HepG2 (cell line): ENCODE measurements around the gene SERPINB6. TPM values are rescaled to one million over a fixed set of nuclear protein-coding genes. Genes with fewer than 3 reads are reported as not detected.

ENCODE experiments used
- ATAC-seq: fragments of 200-7000 bp; cut with Tn5 transposase; 3 replicates; pipeline ENCODE4 v1.9.1; 2020; ENCODE audit warnings: mild to moderate bottlenecking, moderate library complexity
- BruUV-seq: library from RNA; stranded (reverse); fragments of 400-500 nt; replicated peaks from 2 replicates; lab custom pipeline; 2021; lab: Mats Ljungman, UMichigan
- CTCF ChIA-PET: fragments of 300-600 bp; formaldehyde crosslinking; extraction: SDS; loops from one replicate; lab custom pipeline; 2021; ENCODE audit warnings: low total read pairs, inconsistent platforms, low intra/inter-chr PET ratio; lab: Yijun Ruan, JAX
- POLR2A ChIA-PET: fragments of 350-600 bp; sonication (Branson Sonifier 250); formaldehyde crosslinking; loops from one replicate; lab custom pipeline; 2020; ENCODE audit warnings: antibody characterized with exemption, inconsistent platforms; lab: Yijun Ruan, JAX
- DNase-seq: peaks from one replicate; pipeline ENCODE4 v3.0.0-alpha.2; 2015; ENCODE audit warnings: low spot score
- FAIRE-seq: peaks from 3 replicates; lab custom pipeline; 2011; peaks lifted over from hg19 to GRCh38; lab: Jason Lieb, UNC
- H2AFZ ChIP-seq: one replicate; pipeline ENCODE4 v1.6.1; 2011; ENCODE audit warnings: low read length, inconsistent platforms
- H3K27ac ChIP-seq: fragments of 300-600 bp; 3 replicates; pipeline ENCODE4 v1.8.0; 2011; ENCODE audit warnings: mixed run types, mild to moderate bottlenecking, mixed read lengths, low read length, inconsistent platforms; ENCODE audit not compliant: insufficient read depth; ENCODE audit errors: extremely low read length
- H3K27me3 ChIP-seq, 2 experiments: fragments of 200-600 bp in 1 of 2; 2 replicates in 1 of 2; 3 replicates in 1 of 2; pipeline versions ENCODE4 v1.6.0 to v1.8.0; 2011; ENCODE audit warnings: low read length in 2 of 2, mild to moderate bottlenecking in 2 of 2, moderate library complexity in 2 of 2, inconsistent platforms in 1 of 2; ENCODE audit not compliant: insufficient read depth in 2 of 2, control insufficient read depth in 1 of 2
- H3K36me3 ChIP-seq, 2 experiments: fragments of 200-600 bp in 1 of 2; replicated peaks in 1 of 2; 2 replicates in 1 of 2; 3 replicates in 1 of 2; pipeline versions ENCODE4 v1.5.1 to v1.8.0; 2011; ENCODE audit warnings: low read length in 2 of 2, inconsistent platforms in 1 of 2; ENCODE audit not compliant: insufficient read depth in 2 of 2, control insufficient read depth in 1 of 2
- H3K4me1 ChIP-seq: 2 replicates; pipeline ENCODE4 v1.5.1; 2012; ENCODE audit warnings: low read length, inconsistent platforms; ENCODE audit not compliant: insufficient read depth
- H3K4me2 ChIP-seq: 2 replicates; pipeline ENCODE4 v1.6.0; 2011; ENCODE audit warnings: low read depth, low read length, inconsistent platforms
- H3K4me3 ChIP-seq, 3 experiments: fragments of 200-600 bp in 1 of 3; sonication (generic), shearing (Covaris generic) in 1 of 3; replicated peaks in 1 of 3; 2 replicates each; pipeline ENCODE4 v1.5.1; 2011 to 2016; ENCODE audit warnings: low read length in 3 of 3, inconsistent platforms in 2 of 3, low read depth in 2 of 3, mild to moderate bottlenecking in 2 of 3, control low read depth in 1 of 3, mixed read lengths in 1 of 3; ENCODE audit not compliant: insufficient read depth in 1 of 3
- H3K79me2 ChIP-seq: one replicate; pipeline ENCODE4 v1.6.1; 2011; ENCODE audit warnings: low read length, inconsistent platforms; ENCODE audit not compliant: insufficient read depth
- H3K9ac ChIP-seq: 2 replicates; pipeline ENCODE4 v1.6.0; 2011; ENCODE audit warnings: mild to moderate bottlenecking, low read depth, low read length, inconsistent platforms; ENCODE audit not compliant: insufficient read depth
- H3K9me3 ChIP-seq: 2 replicates; pipeline ENCODE4 v1.5.1; 2012; ENCODE audit warnings: mild to moderate bottlenecking, low read length
- H4K20me1 ChIP-seq: 2 replicates; pipeline ENCODE4 v1.6.0; 2011; ENCODE audit warnings: inconsistent platforms, mild to moderate bottlenecking, low read length, moderate library complexity; ENCODE audit not compliant: insufficient read depth
- ZNF317 ChIP-seq: sonication (generic); formaldehyde crosslinking; IDR thresholded peaks from 2 replicates; pipeline ENCODE4 v1.5.0; 2020; ENCODE audit warnings: mild to moderate bottlenecking, missing genetic modification reagents
- WGBS: methylation state at CpG from one replicate; pipeline ENCODE4 v1.1.6; 2017; ENCODE audit warnings: low lambda C conversion rate; 5-methylcytosine and 5-hydroxymethylcytosine counted together
- in situ Hi-C: cut with HindIII; loops from 2 replicates; pipeline ENCODE4 v1.10.0; 2017; ENCODE audit warnings: low pct_unique_long_range_greater_than_20kb; ENCODE audit not compliant: extremely low pct_ligation_motif_present
- intact Hi-C: fragments of 100-400 bp; cut with micrococcal nuclease; formaldehyde crosslinking; loops from one replicate; pipeline ENCODE4 v1.10.0; 2022; ENCODE audit not compliant: unreplicated experiment
- polyA plus RNA-seq, 8 experiments: library from polyadenylated mRNA; depleted of rRNA in 3 of 8; stranded (reverse) in 7 of 8; unstranded in 1 of 8; fragments of >200 nt; fragmentation: Illumina TruSeq in 4 of 8; extraction: Trizol in 4 of 8; gene quantifications; 2 replicates each; pipeline versions ENCODE4 v1.2.1 to v1.2.3, GENCODE V29; 2011 to 2016; ENCODE audit warnings: low read depth in 4 of 8, missing spikeins in 1 of 8, mixed read lengths in 1 of 8; ENCODE audit not compliant: insufficient read depth in 1 of 8
- total RNA-seq, 5 experiments: library from RNA; depleted of rRNA; stranded (reverse); fragments of >200 nt; fragmentation: Illumina TruSeq; extraction: Trizol; gene quantifications; 2 replicates each; pipeline ENCODE4 v1.2.3, GENCODE V29; 2016; ENCODE audit warnings: low read depth in 1 of 5
- TF ChIP-seq, protein P1 (sequence below): sonication (generic); formaldehyde crosslinking; IDR thresholded peaks from 2 replicates; pipeline ENCODE4 v1.8.1; 2022; ENCODE audit warnings: low read depth, mild to moderate bottlenecking, missing genetic modification reagents
- TF ChIP-seq, protein P2 (sequence below): sonication (generic); formaldehyde crosslinking; IDR thresholded peaks from 2 replicates; pipeline ENCODE4 v1.5.0; 2020; ENCODE audit warnings: mild to moderate bottlenecking, missing genetic modification reagents, moderate library complexity
- TF ChIP-seq, protein P3 (sequence below): sonication (generic); formaldehyde crosslinking; IDR thresholded peaks from 2 replicates; pipeline ENCODE4 v1.4.0; 2020; ENCODE audit warnings: missing genetic modification reagents, mild to moderate bottlenecking, borderline replicate concordance

SERPINB6 gene
- total and polyA plus RNA-seq, 2 of the 13 experiments (the other 11 are each of a cell fraction or from before 2014, with no cell fraction given) = 38.2 to 61.3 TPM

DNA sequence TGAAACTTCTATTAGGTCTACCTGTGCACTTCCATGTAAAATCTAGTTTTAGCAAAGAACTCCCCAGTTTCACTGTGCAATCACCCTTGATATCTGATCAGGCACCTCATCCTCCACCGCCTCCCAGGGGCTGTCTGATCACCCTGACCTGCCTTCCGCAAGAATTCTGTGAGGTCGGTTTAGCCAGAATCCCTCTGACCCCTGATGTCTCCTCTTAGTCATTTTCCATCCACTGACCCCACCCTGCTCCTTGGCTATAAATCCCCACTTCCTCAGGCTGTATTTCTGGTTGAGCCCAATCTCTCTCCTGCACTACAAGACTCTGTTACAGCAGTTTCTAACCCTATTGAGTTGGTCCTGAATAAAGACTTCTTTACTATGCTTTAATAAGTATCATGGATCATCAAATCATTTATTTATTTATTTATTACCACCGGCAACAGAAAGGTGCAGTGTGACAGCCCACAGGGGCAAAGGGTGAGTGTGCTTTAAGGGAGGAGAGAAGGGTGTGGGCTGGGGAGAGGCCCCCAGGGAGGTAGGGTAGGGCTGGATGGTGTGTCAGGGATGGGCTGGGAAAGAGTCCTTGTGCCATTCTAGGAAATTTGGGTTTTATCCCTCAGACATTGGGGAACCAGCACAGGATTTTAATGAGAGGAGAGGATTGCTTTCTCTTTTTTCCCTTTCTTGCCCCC lies 11.2 kb upstream of the SERPINB6 start:
- H3K9ac ChIP-seq = no peak overlapping the region
- no peak overlapping the region for H3K4me2 ChIP-seq
- no TSS peak for BruUV-seq
- POLR2A ChIA-PET = interaction anchor here (2.0 kb wide), 1 partner anchor 11 kb away, joined by 10 read pairs; the partner anchor contains the start of gene SERPINB6
- peaks cover 81% of the 10 kb centered on the region for H3K4me1 ChIP-seq
- intact Hi-C loops = no loop called here
- peaks cover 2 to 3% of the 10 kb centered on the region in 2 experiments; a peak in 1 of 5 replicates for H3K27me3 ChIP-seq
- FAIRE-seq = no peak
- H3K79me2 ChIP-seq = no peaks in the 10 kb centered on the region
- TF ChIP-seq, protein P1, sequence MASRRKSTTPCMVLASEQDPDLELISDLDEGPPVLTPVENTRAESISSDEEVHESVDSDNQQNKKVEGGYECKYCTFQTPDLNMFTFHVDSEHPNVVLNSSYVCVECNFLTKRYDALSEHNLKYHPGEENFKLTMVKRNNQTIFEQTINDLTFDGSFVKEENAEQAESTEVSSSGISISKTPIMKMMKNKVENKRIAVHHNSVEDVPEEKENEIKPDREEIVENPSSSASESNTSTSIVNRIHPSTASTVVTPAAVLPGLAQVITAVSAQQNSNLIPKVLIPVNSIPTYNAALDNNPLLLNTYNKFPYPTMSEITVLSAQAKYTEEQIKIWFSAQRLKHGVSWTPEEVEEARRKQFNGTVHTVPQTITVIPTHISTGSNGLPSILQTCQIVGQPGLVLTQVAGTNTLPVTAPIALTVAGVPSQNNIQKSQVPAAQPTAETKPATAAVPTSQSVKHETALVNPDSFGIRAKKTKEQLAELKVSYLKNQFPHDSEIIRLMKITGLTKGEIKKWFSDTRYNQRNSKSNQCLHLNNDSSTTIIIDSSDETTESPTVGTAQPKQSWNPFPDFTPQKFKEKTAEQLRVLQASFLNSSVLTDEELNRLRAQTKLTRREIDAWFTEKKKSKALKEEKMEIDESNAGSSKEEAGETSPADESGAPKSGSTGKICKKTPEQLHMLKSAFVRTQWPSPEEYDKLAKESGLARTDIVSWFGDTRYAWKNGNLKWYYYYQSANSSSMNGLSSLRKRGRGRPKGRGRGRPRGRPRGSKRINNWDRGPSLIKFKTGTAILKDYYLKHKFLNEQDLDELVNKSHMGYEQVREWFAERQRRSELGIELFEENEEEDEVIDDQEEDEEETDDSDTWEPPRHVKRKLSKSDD (CRISPR knock-in tag) = no peak
- no peak for TF ChIP-seq ZNF317 (CRISPR knock-in tag)
- TF ChIP-seq, all 625 proteins: peak for 0
- Histone ChIP-seq H3K9me3 (no peaks in the 10 kb centered on the region), H3K27ac (no peak overlapping the region), H3K4me3 (no peak overlapping the region), H3K36me3 (no peaks in the 10 kb centered on the region), H2AFZ (no peak overlapping the region), H4K20me1 (no peaks in the 10 kb centered on the region)
- WGBS = 45% methylated on average over 4 of the region's 4 CpGs
- CTCF ChIA-PET = no interaction called here
- DNase-seq = no peak
- ATAC-seq = no peak
- in situ Hi-C loops = no loop called here

DNA sequence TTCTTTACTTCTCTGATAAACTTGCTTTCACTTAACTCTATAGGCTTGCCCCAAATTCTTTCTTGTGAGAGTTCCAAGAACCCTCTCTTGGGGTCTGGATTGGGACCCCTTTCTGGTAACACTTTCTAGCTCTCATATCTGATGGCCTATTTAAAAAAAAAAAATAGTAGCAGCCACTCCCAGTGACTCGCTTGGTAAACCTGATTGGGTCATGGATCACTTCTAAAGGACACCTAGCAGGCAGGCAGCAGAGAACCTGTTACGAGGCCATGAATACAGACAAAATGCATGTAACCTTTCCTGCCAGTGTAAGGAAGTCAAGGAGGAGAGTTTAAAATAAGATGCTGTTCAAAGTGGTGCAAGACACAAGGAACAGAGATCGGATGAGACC lies 9.1 kb upstream of the SERPINB6 start:
- 0 out of 3 replicates have a peak, but pooled peaks have one; percentile 26 for ATAC-seq
- H3K9ac ChIP-seq = no peak overlapping the region
- no peak overlapping the region for H3K4me3 ChIP-seq

More for the DNA sequence above, 9.1 kb upstream of the SERPINB6 start:
- Histone ChIP-seq H3K27ac (no peak overlapping the region), H3K27me3 (peaks cover 2 to 11% of the 10 kb centered on the region in 2 experiments; a peak in 1 of 5 replicates), H2AFZ (no peak overlapping the region), H3K4me1 (peaks cover 79% of the 10 kb centered on the region), H3K4me2 (peak overlapping the region; percentile 3; the same call in 1 of the 2 replicates), H3K36me3 (no peaks in the 10 kb centered on the region), H3K79me2 (no peaks in the 10 kb centered on the region), H4K20me1 (no peaks in the 10 kb centered on the region), H3K9me3 (no peaks in the 10 kb centered on the region)
- intact Hi-C loops = no loop called here
- in situ Hi-C loops = no loop called here
- no TSS peak for BruUV-seq
- FAIRE-seq = no peak
- TF ChIP-seq, protein P2, sequence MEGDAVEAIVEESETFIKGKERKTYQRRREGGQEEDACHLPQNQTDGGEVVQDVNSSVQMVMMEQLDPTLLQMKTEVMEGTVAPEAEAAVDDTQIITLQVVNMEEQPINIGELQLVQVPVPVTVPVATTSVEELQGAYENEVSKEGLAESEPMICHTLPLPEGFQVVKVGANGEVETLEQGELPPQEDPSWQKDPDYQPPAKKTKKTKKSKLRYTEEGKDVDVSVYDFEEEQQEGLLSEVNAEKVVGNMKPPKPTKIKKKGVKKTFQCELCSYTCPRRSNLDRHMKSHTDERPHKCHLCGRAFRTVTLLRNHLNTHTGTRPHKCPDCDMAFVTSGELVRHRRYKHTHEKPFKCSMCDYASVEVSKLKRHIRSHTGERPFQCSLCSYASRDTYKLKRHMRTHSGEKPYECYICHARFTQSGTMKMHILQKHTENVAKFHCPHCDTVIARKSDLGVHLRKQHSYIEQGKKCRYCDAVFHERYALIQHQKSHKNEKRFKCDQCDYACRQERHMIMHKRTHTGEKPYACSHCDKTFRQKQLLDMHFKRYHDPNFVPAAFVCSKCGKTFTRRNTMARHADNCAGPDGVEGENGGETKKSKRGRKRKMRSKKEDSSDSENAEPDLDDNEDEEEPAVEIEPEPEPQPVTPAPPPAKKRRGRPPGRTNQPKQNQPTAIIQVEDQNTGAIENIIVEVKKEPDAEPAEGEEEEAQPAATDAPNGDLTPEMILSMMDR (CRISPR knock-in tag) = no peak
- TF ChIP-seq, protein P3, sequence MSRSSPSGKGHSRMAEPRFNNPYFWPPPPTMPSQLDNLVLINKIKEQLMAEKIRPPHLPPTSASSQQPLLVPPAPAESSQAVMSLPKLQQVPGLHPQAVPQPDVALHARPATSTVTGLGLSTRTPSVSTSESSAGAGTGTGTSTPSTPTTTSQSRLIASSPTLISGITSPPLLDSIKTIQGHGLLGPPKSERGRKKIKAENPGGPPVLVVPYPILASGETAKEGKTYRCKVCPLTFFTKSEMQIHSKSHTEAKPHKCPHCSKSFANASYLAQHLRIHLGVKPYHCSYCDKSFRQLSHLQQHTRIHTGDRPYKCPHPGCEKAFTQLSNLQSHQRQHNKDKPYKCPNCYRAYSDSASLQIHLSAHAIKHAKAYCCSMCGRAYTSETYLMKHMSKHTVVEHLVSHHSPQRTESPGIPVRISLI (CRISPR knock-in tag) = peak; percentile 28; the same call in 1 of the 2 replicates
- no peak for DNase-seq
- WGBS = 15% methylated on average over 3 of the region's 3 CpGs
- CTCF ChIA-PET = no interaction called here
- POLR2A ChIA-PET = interaction anchor here (1.4 to 2.0 kb wide), 2 partner anchors 9 kb away, joined by 7 to 10 read pairs; partner anchors contain the start of gene SERPINB6
